Measurements from ENCODE around the gene CDCA7L. TPM values are rescaled to one million over a fixed set of nuclear protein-coding genes. Genes with fewer than 3 reads are reported as not detected.

Gene CDCA7L
- total and polyA plus RNA-seq, 5 donors = 29.7 to 89.6 (median 60.2) TPM

GRCh38 chr7:21966271-21966670 is 20.6 kb upstream of the CDCA7L start:
- Histone ChIP-seq H3K9me3 (ENCODE audit: control insufficient read depth, low read length) (no peaks in the 10 kb centered on the region), H3K4me3 (ENCODE audit: low read length) (no peak overlapping the region), H3K27me3 (ENCODE audit: control insufficient read depth, insufficient read depth) (no peaks in the 10 kb centered on the region), H3K27ac (ENCODE audit: low read length) (no peak overlapping the region), H3K4me1 (ENCODE audit: control insufficient read depth, insufficient read depth, low read length) (no peaks in the 10 kb centered on the region)
- no peak for ATAC-seq
- intact Hi-C loops (cut with DNase I) = no loop called here
- no peak for DNase-seq
- 63% methylated on average over 1 of the region's 1 CpG for WGBS

- H3K9me3 ChIP-seq (ENCODE audit: control insufficient read depth, low read length) = no peaks in the 10 kb centered on the region
- WGBS = 43% methylated on average over 1 of the region's 1 CpG
- H3K27ac ChIP-seq (ENCODE audit: low read length) = no peak overlapping the region
- intact Hi-C loops (cut with DNase I) = no loop called here
- H3K4me1 ChIP-seq (ENCODE audit: control insufficient read depth, insufficient read depth, low read length) = no peaks in the 10 kb centered on the region
- ATAC-seq = no peak
- no peak overlapping the region for H3K4me3 ChIP-seq (ENCODE audit: low read length)
- no peak for DNase-seq
- no peaks in the 10 kb centered on the region for H3K27me3 ChIP-seq (ENCODE audit: control insufficient read depth, insufficient read depth)
These were observed 19.6 kb upstream of the CDCA7L start for GRCh38 chr7:21965291-21965690.

- DNase-seq = no peak
- no peak overlapping the region for H3K4me3 ChIP-seq (ENCODE audit: low read length)
- intact Hi-C loops (cut with DNase I) = no loop called here
- 90% methylated on average over 9 of the region's 9 CpGs for WGBS
- H3K9me3 ChIP-seq (ENCODE audit: control insufficient read depth, low read length) = no peaks in the 10 kb centered on the region
- H3K27ac ChIP-seq (ENCODE audit: low read length) = no peak overlapping the region
- no peaks in the 10 kb centered on the region for H3K4me1 ChIP-seq (ENCODE audit: control insufficient read depth, insufficient read depth, low read length)
- ATAC-seq = no peak
- H3K27me3 ChIP-seq (ENCODE audit: control insufficient read depth, insufficient read depth) = no peaks in the 10 kb centered on the region
These were observed 17.0 kb upstream of the CDCA7L start for GRCh38 chr7:21962677-21963076.

- 91% methylated on average over 3 of the region's 3 CpGs for WGBS
- intact Hi-C loops (cut with DNase I) = no loop called here
- H3K4me3 ChIP-seq (ENCODE audit: low read length) = no peak overlapping the region
- H3K27ac ChIP-seq (ENCODE audit: low read length) = no peak overlapping the region
- no peak for DNase-seq
- no peaks in the 10 kb centered on the region for H3K27me3 ChIP-seq (ENCODE audit: control insufficient read depth, insufficient read depth)
- no peak for ATAC-seq
- no peaks in the 10 kb centered on the region for H3K4me1 ChIP-seq (ENCODE audit: control insufficient read depth, insufficient read depth, low read length)
- H3K9me3 ChIP-seq (ENCODE audit: control insufficient read depth, low read length) = no peaks in the 10 kb centered on the region
These were observed 15.2 kb upstream of the CDCA7L start for GRCh38 chr7:21960922-21961321.

GRCh38 chr7:21959387-21959776 is 13.7 kb upstream of the CDCA7L start:
- ATAC-seq (no peak), DNase-seq (no peak)
- no peak overlapping the region for H3K4me3 ChIP-seq (ENCODE audit: low read length)
- H3K9me3 ChIP-seq (ENCODE audit: control insufficient read depth, low read length) = no peaks in the 10 kb centered on the region
- no peak overlapping the region for H3K27ac ChIP-seq (ENCODE audit: low read length)
- H3K4me1 ChIP-seq (ENCODE audit: control insufficient read depth, insufficient read depth, low read length) = no peaks in the 10 kb centered on the region
- intact Hi-C loops (cut with DNase I) = no loop called here
- H3K27me3 ChIP-seq (ENCODE audit: control insufficient read depth, insufficient read depth) = no peaks in the 10 kb centered on the region
- WGBS = 96% methylated on average over 3 of the region's 3 CpGs

- ATAC-seq = no peak
- H3K27ac ChIP-seq (ENCODE audit: low read length) = no peak overlapping the region
- WGBS = 77% methylated on average over 3 of the region's 3 CpGs
These were observed 8.1 kb upstream of the CDCA7L start for GRCh38 chr7:21953781-21954180.

GRCh38 chr7:21948887-21949540 is 3.3 kb upstream of the CDCA7L start:
- WGBS = 44% methylated on average over 8 of the region's 8 CpGs
- Histone ChIP-seq H3K27ac (ENCODE audit: low read length) (no peak overlapping the region), H3K4me1 (ENCODE audit: control insufficient read depth, insufficient read depth, low read length) (no peaks in the 10 kb centered on the region), H3K9me3 (ENCODE audit: control insufficient read depth, low read length) (no peaks in the 10 kb centered on the region), H3K27me3 (ENCODE audit: control insufficient read depth, insufficient read depth) (no peaks in the 10 kb centered on the region), H3K4me3 (ENCODE audit: low read length) (no peak overlapping the region)
- ATAC-seq (no peak), DNase-seq (no peak)
- intact Hi-C loops (cut with DNase I) = no loop called here

More at GRCh38 chr7:21953781-21954180, 8.1 kb upstream of the CDCA7L start:
- no peaks in the 10 kb centered on the region for H3K9me3 ChIP-seq (ENCODE audit: control insufficient read depth, low read length)
- no peaks in the 10 kb centered on the region for H3K27me3 ChIP-seq (ENCODE audit: control insufficient read depth, insufficient read depth)
- no peaks in the 10 kb centered on the region for H3K4me1 ChIP-seq (ENCODE audit: control insufficient read depth, insufficient read depth, low read length)
- intact Hi-C loops (cut with DNase I) = no loop called here
- DNase-seq = no peak
- no peak overlapping the region for H3K4me3 ChIP-seq (ENCODE audit: low read length)

- DNase-seq (no peak), ATAC-seq (no peak)
- Histone ChIP-seq H3K4me1 (ENCODE audit: control insufficient read depth, insufficient read depth, low read length) (no peaks in the 10 kb centered on the region), H3K4me3 (ENCODE audit: low read length) (no peak overlapping the region), H3K9me3 (ENCODE audit: control insufficient read depth, low read length) (no peaks in the 10 kb centered on the region), H3K27me3 (ENCODE audit: control insufficient read depth, insufficient read depth) (no peaks in the 10 kb centered on the region), H3K27ac (ENCODE audit: low read length) (no peak overlapping the region)
- intact Hi-C loops (cut with DNase I) = no loop called here
- WGBS = 56% methylated on average over 2 of the region's 2 CpGs
These were observed 2.7 kb upstream of the CDCA7L start for GRCh38 chr7:21948364-21948763.

- H3K9me3 ChIP-seq (ENCODE audit: control insufficient read depth, low read length) = no peaks in the 10 kb centered on the region
- 61% methylated on average over 2 of the region's 2 CpGs for whole genome bisulfite sequencing
These were observed 2.2 kb upstream of the CDCA7L start for GRCh38 chr7:21947946-21948345.

GRCh38 chr7:21947056-21947455 is 1.4 kb upstream of the CDCA7L start:
- WGBS = 68% methylated on average over 3 of the region's 3 CpGs
- H3K4me3 ChIP-seq (ENCODE audit: low read length) = no peak overlapping the region
- H3K9me3 ChIP-seq (ENCODE audit: control insufficient read depth, low read length) = no peaks in the 10 kb centered on the region
- H3K27me3 ChIP-seq (ENCODE audit: control insufficient read depth, insufficient read depth) = no peaks in the 10 kb centered on the region
- no peak for ATAC-seq
- intact Hi-C loops (cut with DNase I) = no loop called here
- DNase-seq = no peak
- no peak overlapping the region for H3K27ac ChIP-seq (ENCODE audit: low read length)
- H3K4me1 ChIP-seq (ENCODE audit: control insufficient read depth, insufficient read depth, low read length) = no peaks in the 10 kb centered on the region

More at GRCh38 chr7:21947946-21948345, 2.2 kb upstream of the CDCA7L start:
- no peak overlapping the region for H3K27ac ChIP-seq (ENCODE audit: low read length)
- H3K4me3 ChIP-seq (ENCODE audit: low read length) = no peak overlapping the region
- DNase-seq (no peak), ATAC-seq (no peak)
- no peaks in the 10 kb centered on the region for H3K27me3 ChIP-seq (ENCODE audit: control insufficient read depth, insufficient read depth)
- intact Hi-C loops (cut with DNase I) = no loop called here
- no peaks in the 10 kb centered on the region for H3K4me1 ChIP-seq (ENCODE audit: control insufficient read depth, insufficient read depth, low read length)

GRCh38 chr7:21946222-21946709 is 567 bp upstream of the CDCA7L start:
- intact Hi-C loops (cut with DNase I) = no loop called here
- DNase-seq = no peak
- no peaks in the 10 kb centered on the region for H3K4me1 ChIP-seq (ENCODE audit: control insufficient read depth, insufficient read depth, low read length)

More at GRCh38 chr7:21946222-21946709, 567 bp upstream of the CDCA7L start:
- no peaks in the 10 kb centered on the region for H3K27me3 ChIP-seq (ENCODE audit: control insufficient read depth, insufficient read depth)
- no peaks in the 10 kb centered on the region for H3K9me3 ChIP-seq (ENCODE audit: control insufficient read depth, low read length)
- peak overlapping the region; percentile 47 for H3K4me3 ChIP-seq (ENCODE audit: low read length)
- H3K27ac ChIP-seq (ENCODE audit: low read length) = no peak overlapping the region
- no peak for ATAC-seq
- 25% methylated on average over 8 of the region's 8 CpGs for WGBS

Measured in right cardiac atrium (tissue), 5 donors.